Measurements from ENCODE around the gene VTI1B. TPM values are rescaled to one million over a fixed set of nuclear protein-coding genes. Genes with fewer than 3 reads are reported as not detected.
"Not testable (repeated sequence)": the region's sequence is repeated elsewhere in the genome, so short reads cannot be mapped to it uniquely, and the experiment has no call there.

VTI1B gene
- total and polyA plus RNA-seq, 2 of the 4 experiments (the other 2 are of a cell fraction) = 61.8 to 90.2 TPM

GRCh38 chr14:67627519-67627918 is 46.9 kb downstream of the VTI1B start:
- Histone ChIP-seq H3K27ac (ENCODE audit: insufficient read depth, low read length) (no peak overlapping the region), H3K4me3 (ENCODE audit: insufficient read depth, low read depth, low read length) (no peak overlapping the region), H3K4me1 (ENCODE audit: control insufficient read depth, insufficient read depth, low read length) (peaks cover 3% of the 10 kb centered on the region; the same call in 1 of the 2 replicates), H3K4me2 (ENCODE audit: low read depth, low read length) (no peak overlapping the region), H4K20me1 (ENCODE audit: insufficient read depth, low read length) (no peaks in the 10 kb centered on the region), H3K79me1 (ENCODE audit: low read depth in 1 of 2, low read length in 2 of 2) (no peaks in the 10 kb centered on the region), H2AK9ac (replicated peaks; ENCODE audit: low read depth, low read length, poor library complexity) (no peak overlapping the region), H2BK20ac (ENCODE audit: low read depth, low read length) (no peak overlapping the region), H3K56ac (ENCODE audit: extremely low read depth, insufficient read depth, low read length) (no peak overlapping the region), H2AK5ac (ENCODE audit: low read depth, low read length) (no peak overlapping the region), H3K18ac (ENCODE audit: low read depth, low read length) (no peak overlapping the region), H3K9ac (ENCODE audit: low read depth, low read length) (no peak overlapping the region), H3K27me3 (ENCODE audit: control insufficient read depth, insufficient read depth, low read length) (peaks cover 2% of the 10 kb centered on the region), H4K91ac (ENCODE audit: insufficient read depth, low read depth, low read length) (no peak overlapping the region), H3K9me1 (ENCODE audit: insufficient read depth, low read length) (no peaks in the 10 kb centered on the region; the same call in 1 of the 2 replicates), H4K5ac (ENCODE audit: low read depth, low read length) (no peak overlapping the region), H2BK5ac (ENCODE audit: low read depth, low read length, poor library complexity, severe bottlenecking) (no peak overlapping the region), H2BK120ac (ENCODE audit: low read depth, low read length) (no peak overlapping the region), H3K4ac (ENCODE audit: low read depth, low read length) (no peak overlapping the region), H3K36me3 (ENCODE audit: control insufficient read depth, insufficient read depth, low read length) (no peaks in the 10 kb centered on the region), H2BK15ac (ENCODE audit: low read depth, low read length) (no peak overlapping the region), H3K14ac (replicated peaks; ENCODE audit: low read depth, low read length) (no peak overlapping the region), H3K23ac (ENCODE audit: low read depth, low read length) (no peak overlapping the region), H3K9me3 (ENCODE audit: control insufficient read depth, insufficient read depth, low read length) (no peaks in the 10 kb centered on the region), H2AFZ (replicated peaks; ENCODE audit: low read length, poor library complexity) (no peak overlapping the region), H4K8ac (ENCODE audit: low read depth in 2 of 2, low read length in 2 of 2) (no peak overlapping the region)
- ATAC-seq (ENCODE audit: low read depth) (no peak), DNase-seq (no peak)
- intact Hi-C loops (cut with micrococcal nuclease) = no loop called here
- POLR2A ChIA-PET (ENCODE audit: unreplicated experiment) = no interaction called here
- TF ChIP-seq SMC3 (IDR thresholded peaks at IDR 0.05; ENCODE audit: low read depth, low read length) (no peak), MAZ (IDR thresholded peaks at IDR 0.05; ENCODE audit: borderline replicate concordance, low read depth, low read length) (no peak), RAD21 (IDR thresholded peaks at IDR 0.05; ENCODE audit: low read length) (no peak), RCOR1 (IDR thresholded peaks at IDR 0.05; ENCODE audit: insufficient replicate concordance, low read length) (no peak), POLR2A (IDR thresholded peaks at IDR 0.05; ENCODE audit: low read depth, low read length) (no peak), MAFK (IDR thresholded peaks at IDR 0.05; ENCODE audit: low read depth, low read length) (no peak)
- no TSS peak for BruUV-seq (replicated peaks)
- in situ Hi-C loops (cut with MboI; ENCODE audit: low sequenced_read_pairs) = no loop called here
- CTCF ChIA-PET = no interaction called here
- dilution Hi-C loops (cut with HindIII; ENCODE audit: low sequenced_read_pairs, unreplicated experiment) = no loop called here

- DNase-seq; H3K79me1 ChIP-seq (ENCODE audit: low read depth in 1 of 2, low read length in 2 of 2); CTCF ChIA-PET; intact Hi-C loops (cut with micrococcal nuclease); H4K20me1 ChIP-seq (ENCODE audit: insufficient read depth, low read length); H2BK120ac ChIP-seq (ENCODE audit: low read depth, low read length); H4K5ac ChIP-seq (ENCODE audit: low read depth, low read length); ATAC-seq (ENCODE audit: low read depth); H3K36me3 ChIP-seq (ENCODE audit: control insufficient read depth, insufficient read depth, low read length); H3K4ac ChIP-seq (ENCODE audit: low read depth, low read length); H3K23ac ChIP-seq (ENCODE audit: low read depth, low read length); BruUV-seq (replicated peaks); H3K4me3 ChIP-seq (ENCODE audit: insufficient read depth, low read depth, low read length); in situ Hi-C loops (cut with MboI; ENCODE audit: low sequenced_read_pairs); H3K27me3 ChIP-seq (ENCODE audit: control insufficient read depth, insufficient read depth, low read length); H2BK20ac ChIP-seq (ENCODE audit: low read depth, low read length); H2AK5ac ChIP-seq (ENCODE audit: low read depth, low read length); H3K56ac ChIP-seq (ENCODE audit: extremely low read depth, insufficient read depth, low read length); H3K9ac ChIP-seq (ENCODE audit: low read depth, low read length); H3K4me2 ChIP-seq (ENCODE audit: low read depth, low read length); H3K27ac ChIP-seq (ENCODE audit: insufficient read depth, low read length); H3K9me1 ChIP-seq (ENCODE audit: insufficient read depth, low read length); H2AK9ac ChIP-seq (replicated peaks; ENCODE audit: low read depth, low read length, poor library complexity); H2BK15ac ChIP-seq (ENCODE audit: low read depth, low read length); H2AFZ ChIP-seq (replicated peaks; ENCODE audit: low read length, poor library complexity); H3K14ac ChIP-seq (replicated peaks; ENCODE audit: low read depth, low read length); POLR2A ChIA-PET (ENCODE audit: unreplicated experiment); H2BK5ac ChIP-seq (ENCODE audit: low read depth, low read length, poor library complexity, severe bottlenecking); dilution Hi-C loops (cut with HindIII; ENCODE audit: low sequenced_read_pairs, unreplicated experiment); H3K4me1 ChIP-seq (ENCODE audit: control insufficient read depth, insufficient read depth, low read length); H4K8ac ChIP-seq (ENCODE audit: low read depth in 2 of 2, low read length in 2 of 2); H3K18ac ChIP-seq (ENCODE audit: low read depth, low read length); H3K9me3 ChIP-seq (ENCODE audit: control insufficient read depth, insufficient read depth, low read length); H4K91ac ChIP-seq (ENCODE audit: insufficient read depth, low read depth, low read length): not testable (repeated sequence)
- no CpG with 5 or more reads among the region's 1 CpG for WGBS, 2 experiments (ENCODE audit: extremely low coverage in 2 of 2, insufficient read length in 1 of 2)
These were observed 48.3 kb downstream of the VTI1B start for GRCh38 chr14:67626131-67626530.

All from IMR-90 (cell line).